Measurements from ENCODE around the gene FHL1.

The FHL1 gene

DNA sequence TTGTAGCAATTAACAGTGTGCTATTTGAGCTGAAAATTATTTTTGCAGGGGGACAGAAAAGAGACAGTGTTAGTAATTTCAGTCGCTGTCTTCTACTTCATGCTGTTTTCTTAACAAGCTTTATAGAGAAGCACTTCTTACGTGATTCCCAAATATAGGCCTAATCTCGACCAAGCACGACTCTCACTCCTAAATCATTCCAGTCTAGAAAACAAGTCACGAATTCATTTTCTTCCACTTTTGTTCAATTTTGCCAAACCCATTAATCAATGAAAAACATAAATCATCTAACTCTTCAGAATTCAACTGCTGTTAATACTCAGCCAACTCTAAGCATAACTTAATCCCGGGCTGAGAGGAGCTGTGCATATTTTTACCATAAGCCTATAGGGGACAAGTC is 21.0 kb upstream of the FHL1 start:
- no peak for DNase-seq (ENCODE audit: low read depth, low spot score)
- no peak overlapping the region for H3K4me3 ChIP-seq (ENCODE audit: low read depth, low read length)
- ChIA-PET CTCF (no interaction called here), POLR2A (no interaction called here)
- TF ChIP-seq, protein P1, sequence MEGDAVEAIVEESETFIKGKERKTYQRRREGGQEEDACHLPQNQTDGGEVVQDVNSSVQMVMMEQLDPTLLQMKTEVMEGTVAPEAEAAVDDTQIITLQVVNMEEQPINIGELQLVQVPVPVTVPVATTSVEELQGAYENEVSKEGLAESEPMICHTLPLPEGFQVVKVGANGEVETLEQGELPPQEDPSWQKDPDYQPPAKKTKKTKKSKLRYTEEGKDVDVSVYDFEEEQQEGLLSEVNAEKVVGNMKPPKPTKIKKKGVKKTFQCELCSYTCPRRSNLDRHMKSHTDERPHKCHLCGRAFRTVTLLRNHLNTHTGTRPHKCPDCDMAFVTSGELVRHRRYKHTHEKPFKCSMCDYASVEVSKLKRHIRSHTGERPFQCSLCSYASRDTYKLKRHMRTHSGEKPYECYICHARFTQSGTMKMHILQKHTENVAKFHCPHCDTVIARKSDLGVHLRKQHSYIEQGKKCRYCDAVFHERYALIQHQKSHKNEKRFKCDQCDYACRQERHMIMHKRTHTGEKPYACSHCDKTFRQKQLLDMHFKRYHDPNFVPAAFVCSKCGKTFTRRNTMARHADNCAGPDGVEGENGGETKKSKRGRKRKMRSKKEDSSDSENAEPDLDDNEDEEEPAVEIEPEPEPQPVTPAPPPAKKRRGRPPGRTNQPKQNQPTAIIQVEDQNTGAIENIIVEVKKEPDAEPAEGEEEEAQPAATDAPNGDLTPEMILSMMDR (IDR thresholded peaks at IDR 0.05; ENCODE audit: insufficient read depth, low read length, missing control alignments): no peak

GRCh38 chrX:136126872-136127406 is 20.4 kb upstream of the FHL1 start:
- CTCF ChIA-PET: interaction anchor here (1.0 kb wide), 1 partner anchor 35 kb away, joined by 3 read pairs; no protein-coding TSS in a partner anchor
- POLR2A ChIA-PET: no interaction called here

DNA sequence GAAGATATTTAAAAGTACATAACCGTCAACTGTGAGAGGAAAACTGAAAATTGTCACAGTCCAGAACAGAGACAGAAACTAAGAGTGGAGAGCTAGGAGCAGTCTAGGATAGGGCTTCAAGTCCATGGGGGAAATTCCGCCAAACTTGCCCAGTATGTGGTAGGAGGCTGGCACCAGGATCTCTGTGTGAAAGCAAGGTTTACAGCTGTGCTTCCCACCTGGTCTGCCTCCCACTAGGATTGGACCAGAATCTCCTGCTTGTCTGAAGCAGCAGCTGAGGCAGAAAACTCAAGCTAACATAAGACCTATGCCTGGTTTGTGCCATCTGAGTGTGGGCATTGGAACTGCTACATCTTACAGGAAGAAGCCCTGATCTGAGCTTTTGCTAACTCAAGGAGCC is 18.6 kb upstream of the FHL1 start:
- H3K4me3 ChIP-seq (ENCODE audit: low read depth, low read length): no peak overlapping the region
- TF ChIP-seq, protein P1 (IDR thresholded peaks at IDR 0.05; ENCODE audit: insufficient read depth, low read length, missing control alignments): no peak
- ChIA-PET POLR2A (no interaction called here), CTCF (no interaction called here)
- no peak for DNase-seq (ENCODE audit: low read depth, low spot score)

More at GRCh38 chrX:136126872-136127406, 20.4 kb upstream of the FHL1 start:
- TF ChIP-seq, protein P1 (IDR thresholded peaks at IDR 0.05; ENCODE audit: insufficient read depth, low read length, missing control alignments): no peak
- no peak for DNase-seq (ENCODE audit: low read depth, low spot score)
- no peak overlapping the region for H3K4me3 ChIP-seq (ENCODE audit: low read depth, low read length)

DNA sequence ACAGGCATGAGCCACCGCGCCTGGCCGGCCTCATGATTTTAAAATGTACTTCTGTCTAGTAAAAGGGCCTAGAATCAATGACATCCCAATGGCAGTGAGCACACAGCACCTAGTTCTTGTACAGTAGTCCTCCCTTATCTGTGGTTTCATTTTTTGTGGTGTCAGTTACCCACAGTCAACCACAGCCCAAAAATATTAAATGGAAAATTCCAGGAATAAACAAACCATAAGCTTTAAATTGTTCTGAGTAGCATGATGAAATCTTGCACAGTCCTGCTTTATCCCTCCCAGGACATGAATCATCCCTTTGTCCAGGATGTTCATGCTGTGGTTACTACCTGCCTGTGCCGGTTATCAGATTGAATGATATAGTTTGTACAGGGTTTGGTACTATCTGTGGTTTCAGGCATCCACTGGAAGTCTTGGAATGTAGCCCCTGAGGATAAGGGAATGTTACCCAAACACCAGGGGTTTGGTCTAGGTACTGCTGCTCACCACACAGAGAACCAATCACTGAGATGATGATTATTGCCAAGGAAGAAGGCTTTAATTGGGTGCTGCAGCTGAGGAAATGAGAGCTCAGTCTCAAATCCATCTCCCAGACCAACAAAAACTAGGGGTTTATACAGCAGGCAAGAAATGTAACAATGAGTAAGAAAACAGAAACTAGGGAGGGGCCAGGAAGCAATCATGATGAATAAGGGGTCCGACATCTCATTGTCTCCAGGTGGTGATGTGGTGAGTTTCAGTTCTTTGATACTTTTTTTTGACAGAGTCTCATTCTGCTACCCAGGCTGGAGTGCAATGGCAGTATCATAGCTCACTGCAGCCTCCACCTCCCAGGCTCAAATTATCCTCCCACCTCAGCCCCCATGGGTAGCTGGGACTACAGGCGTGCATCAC is 16.2 kb upstream of the FHL1 start:
- DNase-seq (ENCODE audit: low read depth, low spot score): peak; percentile 49
- TF ChIP-seq, protein P1 (IDR thresholded peaks at IDR 0.05; ENCODE audit: insufficient read depth, low read length, missing control alignments): no peak
- POLR2A ChIA-PET: interaction anchor here (0.7 kb wide), 1 partner anchor 45 kb away, joined by 3 read pairs; no protein-coding TSS in a partner anchor
- CTCF ChIA-PET: no interaction called here
- H3K4me3 ChIP-seq (ENCODE audit: low read depth, low read length): no peak overlapping the region

DNA sequence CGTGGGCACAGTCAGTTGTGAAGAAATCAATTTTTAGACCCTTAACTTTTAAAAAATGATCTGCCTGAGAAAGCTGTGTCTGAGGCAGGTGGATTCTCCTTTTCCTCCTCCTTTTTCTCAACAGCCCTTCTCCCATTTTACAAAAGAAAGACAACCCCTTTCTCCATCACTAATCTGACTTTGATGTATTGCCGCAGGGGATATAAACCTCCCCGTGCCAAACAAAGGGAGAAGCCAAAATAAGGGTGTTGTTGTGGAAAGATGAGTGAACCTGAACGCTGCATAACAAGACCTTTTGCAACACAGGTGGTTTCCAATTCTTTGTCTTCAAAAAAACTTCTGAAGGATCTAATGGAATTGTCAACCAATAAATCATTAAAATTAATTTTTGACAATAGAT is 8.4 kb upstream of the FHL1 start:
- ChIA-PET POLR2A (no interaction called here), CTCF (interaction anchor here (0.7 kb wide), 1 partner anchor 24 kb away, joined by 3 read pairs; no protein-coding TSS in a partner anchor)
- DNase-seq (ENCODE audit: low read depth, low spot score): no peak
- TF ChIP-seq, protein P1 (IDR thresholded peaks at IDR 0.05; ENCODE audit: insufficient read depth, low read length, missing control alignments): no peak
- no peak overlapping the region for H3K4me3 ChIP-seq (ENCODE audit: low read depth, low read length)

DNA sequence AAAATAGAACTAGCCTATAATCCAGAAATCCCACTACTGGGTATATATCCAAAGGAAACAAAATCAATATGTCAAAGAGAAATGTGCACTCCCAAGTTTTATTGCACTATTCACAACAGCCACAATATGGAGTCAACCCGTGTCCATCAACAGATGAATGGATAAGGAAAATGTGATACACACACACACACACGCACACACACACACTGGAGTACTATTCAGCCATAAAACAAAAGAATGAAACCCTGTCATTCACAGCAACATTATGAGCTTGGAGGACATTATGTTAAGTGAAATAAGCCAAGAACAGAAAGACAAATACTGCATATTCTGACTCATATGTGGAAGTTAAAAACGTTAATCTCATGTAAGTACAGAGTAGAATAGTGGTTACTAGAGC is 5.8 kb upstream of the FHL1 start:
- DNase-seq (ENCODE audit: low read depth, low spot score): no peak
- H3K4me3 ChIP-seq (ENCODE audit: low read depth, low read length): no peak overlapping the region
- TF ChIP-seq, protein P1 (IDR thresholded peaks at IDR 0.05; ENCODE audit: insufficient read depth, low read length, missing control alignments): no peak
- ChIA-PET CTCF (interaction anchor here (1.2 kb wide), 1 partner anchor 21 kb away, joined by 3 read pairs; no protein-coding TSS in a partner anchor), POLR2A (no interaction called here)

Data from AG04449 (cell line).